Spleen (tissue), 7 donors: ENCODE results near the gene CAMP.

Experiments
- POLR2A ChIP-seq, 3 donors: fragments of 450-650 bp; IDR thresholded peaks; one replicate each; pipeline ENCODE4 v1.5.1; 2017; ENCODE audit warnings: antibody characterized with exemption in 3 of 3, mild to moderate bottlenecking in 1 of 3
- TF ChIP-seq, protein P1 (sequence below), 11 experiments: fragments of 200-600 bp in 7 of 11; fragments of 450-650 bp in 4 of 11; sonication (generic) in 4 of 11; IDR thresholded peaks in 8 of 11; conservative IDR thresholded peaks in 3 of 11; 1 replicate in 7 of 11; 2 replicates in 4 of 11; pipeline versions ENCODE4 v1.4.0 to v1.8.0; 2016 to 2021; ENCODE audit warnings: antibody characterized with exemption in 11 of 11, inconsistent platforms in 4 of 11, mild to moderate bottlenecking in 1 of 11
- donor health status: DM: no; HTN: no; CAD: no; lungs with moderate emphysema.
- donor health status: DM: no; HTN: no; CAD: no.
- donor health status: DM: no; HTN: no; CAD: no.

DNA sequence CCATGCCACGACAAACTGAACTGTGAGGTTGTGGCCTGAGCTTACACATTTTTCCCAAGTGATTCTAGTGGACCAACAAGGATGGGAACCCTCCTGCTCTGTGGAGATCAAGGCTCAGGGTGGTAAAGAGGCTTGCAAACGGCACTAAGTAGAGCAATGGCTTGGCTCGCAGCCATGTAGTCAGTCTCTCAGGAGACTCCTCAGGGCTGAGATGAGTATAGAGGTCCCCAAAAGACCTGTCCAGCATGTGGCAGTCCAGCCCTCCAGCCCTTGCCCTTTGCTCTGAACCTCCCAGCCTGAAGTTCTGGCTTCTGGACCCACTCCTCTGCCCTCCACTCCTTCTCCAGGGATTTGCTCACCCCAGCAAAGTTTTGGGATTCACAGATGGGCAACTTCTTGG is 8.3 kb upstream of the CAMP start:
- TF ChIP-seq, protein P1, sequence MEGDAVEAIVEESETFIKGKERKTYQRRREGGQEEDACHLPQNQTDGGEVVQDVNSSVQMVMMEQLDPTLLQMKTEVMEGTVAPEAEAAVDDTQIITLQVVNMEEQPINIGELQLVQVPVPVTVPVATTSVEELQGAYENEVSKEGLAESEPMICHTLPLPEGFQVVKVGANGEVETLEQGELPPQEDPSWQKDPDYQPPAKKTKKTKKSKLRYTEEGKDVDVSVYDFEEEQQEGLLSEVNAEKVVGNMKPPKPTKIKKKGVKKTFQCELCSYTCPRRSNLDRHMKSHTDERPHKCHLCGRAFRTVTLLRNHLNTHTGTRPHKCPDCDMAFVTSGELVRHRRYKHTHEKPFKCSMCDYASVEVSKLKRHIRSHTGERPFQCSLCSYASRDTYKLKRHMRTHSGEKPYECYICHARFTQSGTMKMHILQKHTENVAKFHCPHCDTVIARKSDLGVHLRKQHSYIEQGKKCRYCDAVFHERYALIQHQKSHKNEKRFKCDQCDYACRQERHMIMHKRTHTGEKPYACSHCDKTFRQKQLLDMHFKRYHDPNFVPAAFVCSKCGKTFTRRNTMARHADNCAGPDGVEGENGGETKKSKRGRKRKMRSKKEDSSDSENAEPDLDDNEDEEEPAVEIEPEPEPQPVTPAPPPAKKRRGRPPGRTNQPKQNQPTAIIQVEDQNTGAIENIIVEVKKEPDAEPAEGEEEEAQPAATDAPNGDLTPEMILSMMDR (IDR thresholded peaks at IDR 0.05 in 8 of 11, conservative IDR thresholded peaks at IDR 0.05 in 3 of 11) = no peak
- TF ChIP-seq POLR2A (IDR thresholded peaks at IDR 0.05) = no peak
